HG03378 (cell line): ENCODE data around the gene PDIA6.

Source experiments
- ATAC-seq: cut with Tn5 transposase; IDR thresholded peaks from one replicate; pipeline ENCODE4 v1.9.1; 2021; ENCODE audit warnings: mild to moderate bottlenecking, moderate library complexity; ENCODE audit not compliant: unreplicated experiment

Gene PDIA6, protein sequence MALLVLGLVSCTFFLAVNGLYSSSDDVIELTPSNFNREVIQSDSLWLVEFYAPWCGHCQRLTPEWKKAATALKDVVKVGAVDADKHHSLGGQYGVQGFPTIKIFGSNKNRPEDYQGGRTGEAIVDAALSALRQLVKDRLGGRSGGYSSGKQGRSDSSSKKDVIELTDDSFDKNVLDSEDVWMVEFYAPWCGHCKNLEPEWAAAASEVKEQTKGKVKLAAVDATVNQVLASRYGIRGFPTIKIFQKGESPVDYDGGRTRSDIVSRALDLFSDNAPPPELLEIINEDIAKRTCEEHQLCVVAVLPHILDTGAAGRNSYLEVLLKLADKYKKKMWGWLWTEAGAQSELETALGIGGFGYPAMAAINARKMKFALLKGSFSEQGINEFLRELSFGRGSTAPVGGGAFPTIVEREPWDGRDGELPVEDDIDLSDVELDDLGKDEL

DNA sequence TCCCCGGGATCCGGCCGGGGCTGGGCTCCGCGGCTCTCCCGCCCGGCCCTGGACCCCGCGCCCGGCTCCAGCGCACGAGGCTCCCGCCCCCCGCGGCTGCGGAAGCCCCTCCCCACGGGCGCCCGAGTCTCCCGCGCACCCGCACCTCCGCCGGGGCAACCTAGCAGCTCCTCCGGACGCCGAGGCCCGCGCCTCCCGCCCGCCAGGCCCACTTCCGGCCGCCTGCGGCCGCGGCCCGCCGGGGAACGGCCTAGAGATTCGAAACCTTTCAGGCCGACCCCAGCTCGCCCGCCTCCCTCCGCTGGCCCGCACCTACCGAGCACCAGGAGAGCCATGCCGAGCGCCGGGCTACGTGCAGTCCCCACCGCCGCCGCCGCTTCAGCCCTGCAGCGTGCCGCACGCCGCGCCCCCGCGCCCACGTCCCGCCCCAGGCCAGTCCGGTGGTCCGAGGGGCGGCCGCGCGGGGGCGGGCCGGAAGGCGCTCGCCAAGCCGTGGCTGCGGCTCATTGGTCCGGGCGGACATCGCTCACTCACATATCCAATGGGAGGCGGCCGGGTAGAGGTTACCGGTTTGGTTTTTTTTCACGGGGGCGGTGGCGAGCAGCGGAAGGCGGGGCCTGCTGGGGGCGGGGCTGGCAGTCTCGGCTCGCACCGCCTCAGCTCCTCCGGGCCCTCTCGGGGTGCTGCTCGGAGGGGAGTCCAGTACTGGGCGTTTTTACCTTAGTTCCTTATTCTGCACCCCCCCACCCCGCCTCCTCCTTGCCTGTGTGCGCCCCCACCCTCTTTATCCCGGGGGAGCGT, at the start of gene PDIA6:
Gene PDIA6 (minus strand): TSS at position 424 of the 801 bp plus-strand sequence. CDS start 89 bp downstream, at position 335.
- ATAC-seq: peak; percentile 68

GRCh38 chr2:10862330-10862729, 49.7 kb upstream of the PDIA6 start:
- no peak for ATAC-seq

DNA sequence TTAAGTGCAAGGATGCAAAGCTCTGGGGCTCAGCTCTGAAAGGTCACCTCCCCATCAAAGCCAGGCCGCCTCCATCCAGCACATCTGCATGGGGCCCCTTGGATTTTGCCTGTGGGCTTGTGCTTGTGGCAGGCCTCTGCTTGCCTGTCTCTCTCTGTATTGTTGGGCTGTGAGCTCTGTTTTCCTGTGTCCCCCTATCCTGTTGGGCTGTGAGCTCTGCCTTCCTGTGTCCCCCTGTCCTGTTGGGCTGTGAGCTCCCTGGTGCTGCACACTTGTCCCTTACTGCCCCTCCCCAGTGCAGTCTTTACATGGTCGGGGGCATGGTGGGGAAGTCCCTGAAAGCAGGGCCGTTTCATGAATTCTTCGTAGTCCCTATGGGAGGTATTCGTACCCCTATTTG, 49.2 kb upstream of the PDIA6 start:
- ATAC-seq: no peak

GRCh38 chr2:10860814-10861325, 48.3 kb upstream of the PDIA6 start:
- no peak for ATAC-seq

DNA sequence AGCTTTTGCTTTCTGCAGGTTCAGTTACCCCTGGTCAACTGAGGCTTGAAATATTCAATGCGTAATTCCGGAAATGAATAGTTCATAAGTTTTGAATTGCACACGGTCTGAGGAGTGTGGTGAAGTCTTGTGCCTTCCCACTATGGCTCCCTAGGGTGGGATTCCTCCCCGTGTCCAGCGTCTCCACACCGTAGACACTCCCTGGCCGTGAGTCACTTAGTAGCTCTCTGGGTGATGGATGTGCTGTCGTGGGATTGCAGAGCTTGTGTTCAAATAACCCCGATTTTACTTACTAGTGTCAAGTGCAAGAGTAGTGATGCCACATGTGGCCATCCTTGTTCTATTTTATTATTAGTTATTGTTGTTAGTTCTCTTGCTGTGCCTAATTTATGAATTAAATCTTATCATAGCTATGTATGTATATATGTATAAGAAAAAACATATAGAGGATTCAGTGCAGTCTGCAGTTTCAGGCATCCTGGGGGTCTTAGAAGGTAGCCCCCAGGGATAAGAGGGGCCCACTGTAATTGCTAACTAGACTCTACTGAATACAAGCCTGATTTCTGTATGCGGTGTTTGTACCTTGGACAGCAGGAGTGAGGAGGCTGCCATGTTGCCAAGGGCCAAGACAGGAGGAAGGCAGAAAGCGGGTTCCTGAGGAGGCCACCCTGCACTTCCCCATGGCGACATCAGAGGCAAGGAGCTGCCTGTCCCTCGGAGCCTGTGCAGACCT, 47.7 kb upstream of the PDIA6 start:
- no peak for ATAC-seq

DNA sequence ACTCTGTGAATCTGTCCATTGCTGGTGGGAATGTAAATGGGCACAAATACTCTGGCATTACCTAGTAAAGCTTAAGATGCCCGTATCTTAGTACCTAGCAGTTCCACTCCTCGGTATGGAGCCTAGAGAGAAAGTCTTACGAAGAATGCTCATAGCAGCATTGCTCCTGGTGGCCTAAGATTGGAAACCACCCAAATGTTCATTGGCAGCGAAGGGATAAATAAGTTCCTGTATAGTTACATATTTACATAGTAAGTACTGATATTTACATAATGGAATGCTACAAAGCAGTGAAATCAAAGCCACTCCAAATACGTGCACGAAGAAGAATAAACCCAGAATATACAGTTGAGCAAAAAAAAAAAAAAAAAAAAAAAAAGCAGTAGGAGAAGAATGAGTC, 46.7 kb upstream of the PDIA6 start:
- ATAC-seq: no peak

GRCh38 chr2:10848541-10848940, 36.0 kb upstream of the PDIA6 start:
- ATAC-seq: no peak

DNA sequence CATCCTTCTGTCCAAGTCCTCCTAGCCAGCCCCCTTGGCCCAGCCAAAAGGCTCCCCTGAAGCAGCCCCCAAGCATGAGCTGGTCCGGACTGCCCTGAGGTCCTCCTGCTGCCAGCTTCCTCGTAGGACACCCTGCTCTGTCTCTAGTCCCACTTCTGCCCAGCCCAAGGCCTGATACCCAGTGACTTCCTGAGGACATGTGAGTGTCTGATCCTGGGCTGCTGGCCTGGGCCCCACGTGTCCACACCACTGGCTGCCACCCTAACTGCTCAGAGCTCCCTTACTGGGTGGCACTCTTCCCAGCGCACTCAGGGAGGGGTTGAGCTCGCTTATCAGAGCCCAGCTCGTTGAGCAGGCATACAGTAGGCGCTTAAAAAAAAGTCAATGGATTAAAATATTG, 34.4 kb upstream of the PDIA6 start:
- ATAC-seq: no peak

DNA sequence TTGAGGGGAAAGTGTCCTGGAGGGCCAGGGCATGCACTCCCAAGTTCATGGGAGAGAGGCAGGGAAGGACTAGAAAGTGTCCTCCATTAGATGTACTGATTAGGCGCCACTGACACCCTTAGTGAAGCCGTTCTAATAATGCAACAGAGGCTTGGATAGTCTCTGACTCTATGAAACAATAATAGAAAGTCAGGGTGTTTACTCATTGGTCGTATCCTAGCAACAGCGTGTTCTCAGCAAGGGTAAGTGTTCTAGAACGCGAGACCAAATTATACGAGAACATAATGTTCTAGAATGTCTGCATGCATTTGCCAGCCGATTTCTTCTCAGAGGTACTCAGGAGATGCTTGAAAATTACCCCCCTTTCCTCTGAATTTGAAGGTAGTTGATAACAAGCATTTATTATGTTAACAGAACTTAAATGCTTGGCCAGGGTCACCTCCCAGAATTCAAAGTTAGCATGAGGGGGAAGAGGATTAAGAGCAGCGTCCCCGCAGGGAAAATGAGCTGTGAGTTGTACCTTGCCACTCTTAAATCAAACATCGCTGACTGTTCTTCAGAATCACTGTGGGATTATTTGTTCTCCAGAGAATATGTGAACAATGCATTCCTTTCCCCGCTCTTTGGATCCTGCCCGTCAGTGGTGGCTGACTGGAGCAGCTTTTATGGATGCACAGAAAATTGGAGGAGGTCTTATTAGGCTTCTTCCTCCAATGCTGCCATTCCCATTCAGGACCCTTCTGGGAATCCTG, 33.7 kb upstream of the PDIA6 start:
- no peak for ATAC-seq

DNA sequence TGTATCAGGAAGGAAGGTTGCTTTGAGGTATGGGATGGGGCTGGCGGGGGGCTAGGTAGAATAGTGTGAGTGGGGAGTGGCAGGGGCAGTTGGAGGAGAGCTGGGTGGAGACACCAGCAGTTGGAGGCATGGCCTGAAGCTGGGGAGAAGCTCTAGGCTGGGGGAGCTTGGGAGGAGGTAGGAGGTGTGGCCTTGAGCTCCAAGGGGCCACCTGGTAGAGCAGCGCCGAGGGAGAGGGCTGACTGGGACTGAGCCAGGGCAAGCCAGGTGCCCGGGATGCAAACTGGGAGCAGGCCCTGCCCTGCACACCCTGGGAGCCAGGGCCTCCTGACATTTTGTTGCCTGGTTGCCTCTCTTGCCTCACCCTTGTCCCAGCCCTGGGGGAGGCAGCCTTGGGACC, 33.1 kb upstream of the PDIA6 start:
- no peak for ATAC-seq

GRCh38 chr2:10844097-10844496, 31.5 kb upstream of the PDIA6 start:
- no peak for ATAC-seq

DNA sequence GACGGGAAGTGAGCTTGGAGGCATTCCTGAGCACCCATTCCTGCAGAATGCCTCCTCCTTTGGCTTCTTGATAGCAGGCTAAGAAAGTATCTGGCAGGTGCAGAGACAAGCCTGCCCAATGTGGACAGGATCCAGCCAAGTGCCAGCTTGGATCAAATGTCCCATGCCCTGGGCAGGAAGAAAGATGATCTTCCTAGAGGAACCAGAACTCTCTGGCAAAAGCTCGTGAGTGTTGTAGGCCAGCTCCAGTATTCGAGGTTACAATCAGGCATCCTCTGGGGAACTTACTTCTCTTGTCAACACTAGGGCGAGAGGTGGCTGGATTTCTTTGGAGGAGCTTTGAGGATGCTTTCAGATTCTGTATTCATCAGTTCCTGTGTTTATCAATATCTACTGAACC, 29.9 kb upstream of the PDIA6 start:
- no peak for ATAC-seq

DNA sequence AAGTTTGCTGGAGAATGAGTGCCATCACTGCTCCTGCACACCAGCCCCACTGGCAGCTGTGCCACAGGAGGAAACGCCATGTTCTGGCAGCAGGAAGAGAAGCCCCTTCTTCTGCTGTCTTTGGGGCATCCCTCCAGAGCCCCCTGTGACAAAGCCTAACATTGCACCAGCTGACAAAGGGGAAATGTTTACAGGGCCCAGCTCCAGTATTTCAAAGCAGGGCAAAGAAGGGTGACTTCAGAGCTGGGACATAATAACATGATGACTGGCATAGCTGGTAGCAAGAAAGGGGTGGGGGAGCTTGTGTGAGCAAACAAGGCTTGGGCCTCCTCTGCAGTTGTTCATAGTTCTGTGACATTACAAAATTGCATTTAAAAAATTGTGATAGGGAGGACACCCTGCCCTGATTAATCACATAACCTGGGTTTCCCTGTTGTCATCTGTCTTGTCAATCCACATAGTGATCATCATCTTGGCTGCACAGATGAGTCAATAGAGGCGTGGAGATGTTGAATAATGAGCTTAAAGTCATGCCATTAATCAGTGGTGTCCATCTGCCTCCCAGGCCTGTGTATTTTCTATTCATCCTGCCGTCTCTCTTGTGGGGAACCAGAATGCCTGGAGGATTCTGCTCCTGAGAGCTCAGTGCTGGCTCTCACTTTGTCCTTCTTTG, 29.1 kb upstream of the PDIA6 start:
- no peak for ATAC-seq

DNA sequence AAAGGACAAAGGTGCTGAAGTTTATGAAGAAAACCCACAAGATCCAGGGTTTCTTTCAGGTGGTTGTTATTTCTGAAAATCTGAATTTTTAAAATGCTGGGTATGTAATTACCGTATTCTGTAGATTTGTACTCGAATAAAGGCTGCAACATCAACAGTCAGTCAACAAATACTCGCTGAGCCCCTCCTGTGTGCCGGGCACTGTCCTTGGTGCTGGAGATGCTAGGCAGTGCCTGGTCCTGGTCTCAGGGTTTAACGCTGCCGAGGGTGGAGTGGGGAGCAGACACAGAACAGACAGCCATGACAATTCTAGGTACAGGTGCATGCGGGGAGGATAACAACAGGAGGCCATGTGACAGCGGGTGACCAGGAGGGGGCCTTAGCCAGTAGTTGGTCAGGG, 27.2 kb upstream of the PDIA6 start:
- no peak for ATAC-seq

DNA sequence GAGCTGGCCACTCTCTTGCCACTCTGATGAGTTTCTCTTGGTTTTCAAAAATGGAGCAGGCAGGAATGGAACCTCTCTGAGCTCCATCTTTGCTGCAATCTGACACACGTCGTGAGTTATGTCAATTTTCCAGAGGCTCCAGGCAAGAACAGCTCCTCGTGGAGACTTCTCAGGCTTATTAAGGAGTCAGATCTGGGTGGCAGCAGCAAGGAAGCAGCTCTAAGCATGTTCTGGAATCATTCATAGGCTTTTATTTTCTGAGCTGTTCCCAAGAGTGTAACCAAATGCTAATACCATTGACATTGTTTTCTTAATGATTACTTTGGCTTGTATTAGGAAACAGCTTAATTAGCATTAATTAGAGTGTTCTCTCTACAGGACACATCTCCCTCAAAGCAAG, 26.1 kb upstream of the PDIA6 start:
- ATAC-seq: no peak

DNA sequence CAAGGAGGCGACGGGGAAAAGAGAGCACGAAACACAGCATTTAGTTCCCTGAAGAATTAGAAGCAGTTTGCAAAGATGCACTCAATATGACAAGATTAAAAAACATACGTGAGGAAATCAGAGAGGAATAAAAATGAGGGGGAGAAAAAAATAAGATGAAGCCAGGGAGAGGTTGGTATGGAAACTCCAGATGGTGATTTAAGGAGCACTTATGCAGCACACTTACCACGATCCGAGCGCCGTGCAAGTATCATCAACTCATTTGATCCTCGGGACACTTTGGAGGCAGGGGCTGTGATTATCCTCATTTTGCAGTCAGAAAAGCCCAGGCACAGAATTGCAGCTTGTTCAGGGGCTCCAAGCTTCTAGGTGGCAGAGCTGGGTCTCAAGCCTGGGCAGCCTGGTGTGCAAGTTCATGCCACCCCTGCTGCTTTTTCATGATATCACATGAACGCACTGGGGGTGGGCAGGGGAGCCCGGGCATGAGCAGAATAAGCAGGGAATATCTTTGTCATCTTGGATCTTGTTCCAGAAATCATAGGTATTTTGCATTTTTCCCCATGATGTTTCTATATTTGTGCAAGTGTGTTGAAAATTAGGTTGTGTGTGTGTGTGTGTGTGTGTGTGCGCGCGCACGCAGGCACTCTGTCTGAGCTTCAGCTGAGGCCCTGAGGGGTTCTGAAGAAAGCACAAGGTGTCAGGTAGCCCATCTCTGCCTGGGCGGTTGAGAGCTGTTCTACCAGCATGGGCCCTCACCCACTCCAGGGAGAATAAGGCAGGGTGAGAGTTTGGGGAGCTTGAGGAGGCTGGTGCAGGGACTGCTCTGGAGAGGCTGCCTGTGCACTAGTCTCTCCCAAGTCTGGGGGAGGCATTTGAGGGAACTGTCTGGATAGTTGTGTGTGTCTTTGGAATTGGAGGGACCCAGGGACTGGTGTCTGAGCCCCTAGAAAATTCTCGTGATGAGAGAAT, 25.0 kb upstream of the PDIA6 start:
- ATAC-seq: no peak

- ATAC-seq: no peak
These were observed 22.7 kb upstream of the PDIA6 start for GRCh38 chr2:10835052-10835970.
